SU-DHL-6 (cell line): ENCODE results near the gene TAS2R1.

Source experiments
- H2AFZ ChIP-seq: fragments of 200-600 bp; sonication (generic); 2 replicates; pipeline ENCODE4 v1.6.1; 2014; ENCODE audit warnings: low read depth, mild to moderate bottlenecking, moderate library complexity, mixed read lengths, antibody characterized with exemption, low read length; ENCODE audit not compliant: severe bottlenecking
- H3F3A ChIP-seq: fragments of 200-600 bp; shearing (Covaris generic); 2 replicates; pipeline ENCODE4 v1.6.0; 2016; ENCODE audit warnings: antibody characterized with exemption, mild to moderate bottlenecking; ENCODE audit not compliant: insufficient read depth
- H3K27ac ChIP-seq: fragments of 200-600 bp; sonication (generic); 2 replicates; pipeline ENCODE4 v1.5.1; 2016; ENCODE audit warnings: low read depth, mild to moderate bottlenecking, low read length, moderate library complexity, mixed read lengths
- H3K27me3 ChIP-seq: fragments of 200-600 bp; sonication (generic), shearing (Covaris generic); 2 replicates; pipeline ENCODE4 v1.6.0; 2014; ENCODE audit warnings: mild to moderate bottlenecking, low read length
- H3K36me3 ChIP-seq: fragments of 200-600 bp; sonication (generic); 2 replicates; pipeline ENCODE4 v1.6.1; 2014; ENCODE audit warnings: mild to moderate bottlenecking, low read length, mixed read lengths
- H3K4me2 ChIP-seq: fragments of 300-600, 200-600 bp; shearing (Covaris generic), sonication (generic); 2 replicates; pipeline ENCODE4 v1.6.0; 2014; ENCODE audit warnings: low read length, low read depth, mild to moderate bottlenecking; ENCODE audit not compliant: poor library complexity, severe bottlenecking
- H3K4me3 ChIP-seq: fragments of 200-600 bp; sonication (generic); 2 replicates; pipeline ENCODE4 v1.5.1; 2014; ENCODE audit warnings: antibody characterized with exemption, low read length, mild to moderate bottlenecking, mixed read lengths; ENCODE audit not compliant: insufficient read depth, poor library complexity, severe bottlenecking
- H3K79me2 ChIP-seq: fragments of 200-600 bp; sonication (generic); 2 replicates; pipeline ENCODE4 v1.6.1; 2014; ENCODE audit warnings: mild to moderate bottlenecking, low read length, moderate library complexity; ENCODE audit not compliant: insufficient read depth
- H3K9ac ChIP-seq: fragments of 200-600 bp; sonication (generic); 2 replicates; pipeline ENCODE4 v1.7.0; 2014; ENCODE audit warnings: mild to moderate bottlenecking, low read length
- H3K9me2 ChIP-seq: fragments of 200-600 bp; sonication (generic); replicated peaks from 2 replicates; pipeline ENCODE4 v1.6.1; 2014; ENCODE audit warnings: low read length; ENCODE audit not compliant: insufficient read depth
- H3K9me3 ChIP-seq: fragments of 200-600 bp; sonication (generic); 2 replicates; pipeline ENCODE4 v1.6.1; 2014; ENCODE audit warnings: low read length, mixed read lengths; ENCODE audit not compliant: insufficient read depth
- H4K20me1 ChIP-seq: fragments of 200-600 bp; sonication (generic); 2 replicates; pipeline ENCODE4 v1.6.1; 2014; ENCODE audit warnings: low read depth, mild to moderate bottlenecking, antibody characterized with exemption, low read length, moderate library complexity, mixed read lengths
- EZH2phosphoT487 ChIP-seq: fragments of 200-600 bp; sonication (generic), shearing (Covaris generic); conservative IDR thresholded peaks from 2 replicates; pipeline ENCODE4 v1.6.1; 2018; ENCODE audit warnings: mild to moderate bottlenecking, antibody characterized with exemption, low read length, moderate library complexity, mixed read lengths
- TF ChIP-seq, protein P1 (sequence below): fragments of 200-600 bp; sonication (generic); IDR thresholded peaks from one replicate; pipeline ENCODE4 v1.5.1; 2017; ENCODE audit warnings: antibody characterized with exemption, mild to moderate bottlenecking, low read length, moderate library complexity; ENCODE audit not compliant: insufficient read depth, poor library complexity, severe bottlenecking

Gene TAS2R1

DNA sequence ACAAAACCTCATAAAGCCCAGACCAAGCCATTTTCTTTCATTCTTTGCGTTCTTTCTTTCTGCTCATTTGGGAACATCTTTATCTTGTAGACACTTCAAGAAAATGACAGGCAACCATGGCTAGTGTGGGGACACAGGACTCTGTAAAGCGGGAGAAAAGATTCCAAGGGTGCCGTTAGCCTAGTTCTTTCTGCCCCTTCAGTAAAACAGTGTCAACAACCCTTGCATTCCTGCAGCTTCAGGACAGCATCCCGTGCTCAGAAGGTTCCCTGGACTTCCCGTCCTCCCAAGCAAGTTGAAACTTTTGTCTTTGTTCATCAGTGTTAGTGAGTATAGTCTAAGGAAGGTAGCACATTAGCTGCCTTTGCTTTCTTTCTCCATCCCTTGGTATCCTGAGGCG lies 41.9 kb downstream of the TAS2R1 start:
- H3K9me3 ChIP-seq: no peaks in the 10 kb centered on the region
- no peaks in the 10 kb centered on the region for H3K36me3 ChIP-seq
- no peak overlapping the region for H3K4me3 ChIP-seq
- no peaks in the 10 kb centered on the region for H3K9me2 ChIP-seq
- no peak overlapping the region for H3K27ac ChIP-seq
- no peak overlapping the region for H3K4me2 ChIP-seq
- TF ChIP-seq EZH2phosphoT487: no peak
- TF ChIP-seq, protein P1, sequence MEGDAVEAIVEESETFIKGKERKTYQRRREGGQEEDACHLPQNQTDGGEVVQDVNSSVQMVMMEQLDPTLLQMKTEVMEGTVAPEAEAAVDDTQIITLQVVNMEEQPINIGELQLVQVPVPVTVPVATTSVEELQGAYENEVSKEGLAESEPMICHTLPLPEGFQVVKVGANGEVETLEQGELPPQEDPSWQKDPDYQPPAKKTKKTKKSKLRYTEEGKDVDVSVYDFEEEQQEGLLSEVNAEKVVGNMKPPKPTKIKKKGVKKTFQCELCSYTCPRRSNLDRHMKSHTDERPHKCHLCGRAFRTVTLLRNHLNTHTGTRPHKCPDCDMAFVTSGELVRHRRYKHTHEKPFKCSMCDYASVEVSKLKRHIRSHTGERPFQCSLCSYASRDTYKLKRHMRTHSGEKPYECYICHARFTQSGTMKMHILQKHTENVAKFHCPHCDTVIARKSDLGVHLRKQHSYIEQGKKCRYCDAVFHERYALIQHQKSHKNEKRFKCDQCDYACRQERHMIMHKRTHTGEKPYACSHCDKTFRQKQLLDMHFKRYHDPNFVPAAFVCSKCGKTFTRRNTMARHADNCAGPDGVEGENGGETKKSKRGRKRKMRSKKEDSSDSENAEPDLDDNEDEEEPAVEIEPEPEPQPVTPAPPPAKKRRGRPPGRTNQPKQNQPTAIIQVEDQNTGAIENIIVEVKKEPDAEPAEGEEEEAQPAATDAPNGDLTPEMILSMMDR: no peak
- H3K9ac ChIP-seq: no peak overlapping the region
- no peaks in the 10 kb centered on the region for H3K79me2 ChIP-seq
- H3F3A ChIP-seq: no peaks in the 10 kb centered on the region
- H2AFZ ChIP-seq: no peak overlapping the region
- no peaks in the 10 kb centered on the region for H3K27me3 ChIP-seq
- H4K20me1 ChIP-seq: no peaks in the 10 kb centered on the region

DNA sequence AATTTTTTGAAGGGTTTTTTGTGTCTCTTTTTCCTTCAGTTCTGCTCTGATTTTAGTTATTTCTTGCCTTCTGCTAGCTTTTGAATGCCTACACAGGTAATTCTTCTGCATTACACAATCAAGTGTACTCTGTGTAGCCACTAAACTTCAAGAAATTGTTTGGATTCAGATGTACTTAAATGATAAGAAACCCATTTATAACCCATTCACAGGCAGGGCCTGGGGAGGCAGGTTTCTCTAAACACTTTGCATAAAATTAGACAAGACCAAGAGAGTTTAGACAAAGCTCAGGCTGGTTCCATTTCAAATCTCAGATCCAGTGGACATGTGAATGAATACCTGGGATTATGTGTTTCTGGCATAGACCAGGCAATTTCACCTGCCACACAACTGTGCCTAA lies 43.0 kb downstream of the TAS2R1 start:
- Histone ChIP-seq H3K79me2 (no peaks in the 10 kb centered on the region), H3K9me2 (no peaks in the 10 kb centered on the region), H3K36me3 (no peaks in the 10 kb centered on the region), H4K20me1 (no peaks in the 10 kb centered on the region), H3F3A (no peaks in the 10 kb centered on the region), H3K27me3 (no peaks in the 10 kb centered on the region), H3K9me3 (no peaks in the 10 kb centered on the region), H2AFZ (no peak overlapping the region), H3K9ac (no peak overlapping the region), H3K4me3 (no peak overlapping the region), H3K27ac (no peak overlapping the region), H3K4me2 (no peak overlapping the region)
- TF ChIP-seq EZH2phosphoT487: no peak
- TF ChIP-seq, protein P1: no peak

DNA sequence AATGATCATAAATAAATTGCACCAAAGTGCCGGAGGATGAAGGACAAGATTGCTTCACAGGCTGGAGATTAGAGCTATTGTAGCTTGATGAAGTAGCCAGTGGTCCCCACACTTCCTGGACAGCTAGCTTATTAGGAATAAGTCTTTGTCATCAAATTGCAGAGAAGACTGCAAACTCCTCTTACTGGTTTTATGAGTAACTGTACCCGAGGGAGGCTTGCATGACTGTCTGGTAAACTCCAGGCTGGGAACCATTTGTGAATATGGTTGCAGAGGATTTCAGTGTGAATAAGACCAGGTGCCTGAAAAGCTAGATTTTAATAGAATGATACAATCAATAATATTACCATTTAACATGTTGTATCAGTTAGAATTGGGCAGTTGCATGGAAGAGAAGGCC lies 47.7 kb downstream of the TAS2R1 start:
- Histone ChIP-seq H3K36me3 (no peaks in the 10 kb centered on the region), H4K20me1 (no peaks in the 10 kb centered on the region), H3K27ac (no peak overlapping the region), H3K4me2 (no peak overlapping the region), H3K9me3 (no peaks in the 10 kb centered on the region), H3K9me2 (no peaks in the 10 kb centered on the region), H3K79me2 (no peaks in the 10 kb centered on the region), H3K9ac (no peak overlapping the region), H3F3A (no peaks in the 10 kb centered on the region), H3K27me3 (no peaks in the 10 kb centered on the region), H3K4me3 (no peak overlapping the region), H2AFZ (no peak overlapping the region)
- TF ChIP-seq EZH2phosphoT487: no peak
- TF ChIP-seq, protein P1: no peak
